Astrocyte (in vitro differentiated cells and primary cell): ENCODE results near the gene BPIFB3. TPM values are rescaled to one million over a fixed set of nuclear protein-coding genes. Genes with fewer than 3 reads are reported as not detected.
"Not testable (repeated sequence)": the region's sequence is repeated elsewhere in the genome, so short reads cannot be mapped to it uniquely, and the experiment has no call there.

Source experiments
- DNase-seq: peaks from one replicate; pipeline ENCODE4 v3.0.0-alpha.2; 2010; ENCODE audit warnings: low read depth
- FAIRE-seq: peaks from 2 replicates; lab custom pipeline; 2011; peaks lifted over from hg19 to GRCh38; lab: Jason Lieb, UNC
- H2AFZ ChIP-seq: 2 replicates; pipeline ENCODE4 v1.6.0; 2012; ENCODE audit warnings: low read depth, low read length, inconsistent platforms
- H3K27ac ChIP-seq: 2 replicates; pipeline ENCODE4 v1.5.1; 2011; ENCODE audit warnings: low read depth, low read length, inconsistent platforms
- H3K27me3 ChIP-seq: 2 replicates; pipeline ENCODE4 v1.6.0; 2011; ENCODE audit warnings: low read length, inconsistent platforms; ENCODE audit not compliant: insufficient read depth
- H3K36me3 ChIP-seq: 2 replicates; pipeline ENCODE4 v1.5.1; 2011; ENCODE audit warnings: low read length, inconsistent platforms; ENCODE audit not compliant: insufficient read depth
- H3K4me1 ChIP-seq: 2 replicates; pipeline ENCODE4 v1.5.1; 2011; ENCODE audit warnings: low read length, inconsistent platforms; ENCODE audit not compliant: insufficient read depth
- H3K4me2 ChIP-seq: 2 replicates; pipeline ENCODE4 v1.6.0; 2012; ENCODE audit warnings: low read length, inconsistent platforms
- H3K4me3 ChIP-seq: 2 replicates; pipeline ENCODE4 v1.5.1; 2011; ENCODE audit warnings: low read depth, mild to moderate bottlenecking, low read length, inconsistent platforms; ENCODE audit not compliant: insufficient read depth
- H3K79me2 ChIP-seq: 2 replicates; pipeline ENCODE4 v1.6.0; 2012; ENCODE audit warnings: mild to moderate bottlenecking, low read length, inconsistent platforms; ENCODE audit not compliant: insufficient read depth
- H3K9ac ChIP-seq: 2 replicates; pipeline ENCODE4 v1.6.0; 2012; ENCODE audit warnings: mild to moderate bottlenecking, low read length, inconsistent platforms
- H3K9me3 ChIP-seq: 2 replicates; pipeline ENCODE4 v1.5.1; 2012; ENCODE audit warnings: low read depth, mild to moderate bottlenecking, low read length, inconsistent platforms; ENCODE audit not compliant: insufficient read depth
- H4K20me1 ChIP-seq: 2 replicates; pipeline ENCODE4 v1.6.0; 2012; ENCODE audit warnings: low read length, inconsistent platforms; ENCODE audit not compliant: insufficient read depth
- H3K27ac Mint-ChIP-seq: one replicate; pipeline ENCODE4 v1.8.0; 2021; ENCODE audit warnings: mild to moderate bottlenecking, mixed read lengths; ENCODE audit not compliant: unreplicated experiment
- H3K27me3 Mint-ChIP-seq: one replicate; pipeline ENCODE4 v1.8.0; 2021; ENCODE audit warnings: low read depth, mixed read lengths; ENCODE audit not compliant: unreplicated experiment
- H3K36me3 Mint-ChIP-seq: one replicate; pipeline ENCODE4 v1.8.0; 2021; ENCODE audit warnings: low read depth, mixed read lengths; ENCODE audit not compliant: unreplicated experiment
- H3K4me1 Mint-ChIP-seq: one replicate; pipeline ENCODE4 v1.8.0; 2021; ENCODE audit warnings: low read depth, mixed read lengths; ENCODE audit not compliant: unreplicated experiment
- H3K4me3 Mint-ChIP-seq: one replicate; pipeline ENCODE4 v1.8.0; 2021; ENCODE audit warnings: mild to moderate bottlenecking, moderate library complexity, mixed read lengths; ENCODE audit not compliant: unreplicated experiment
- H3K9me3 Mint-ChIP-seq: one replicate; pipeline ENCODE4 v1.8.0; 2021; ENCODE audit warnings: mild to moderate bottlenecking, mixed read lengths; ENCODE audit not compliant: unreplicated experiment
- EZH2 ChIP-seq: IDR thresholded peaks from 2 replicates; pipeline ENCODE4 v1.6.1; 2012; ENCODE audit warnings: mild to moderate bottlenecking, low read length, inconsistent platforms; ENCODE audit not compliant: insufficient read depth
- total RNA-seq: library from RNA; stranded (reverse); gene quantifications from 2 replicates; pipeline ENCODE4 v1.2.1, GENCODE V29; 2021
- TF ChIP-seq, protein P1 (sequence below): IDR thresholded peaks from 2 replicates; pipeline ENCODE4 v1.5.1; 2011; ENCODE audit warnings: low read depth, mild to moderate bottlenecking, inconsistent platforms, low read length, moderate library complexity; ENCODE audit not compliant: insufficient read depth

BPIFB3 gene
- total RNA-seq, 1 donor from 2014 or later: not detected

DNA sequence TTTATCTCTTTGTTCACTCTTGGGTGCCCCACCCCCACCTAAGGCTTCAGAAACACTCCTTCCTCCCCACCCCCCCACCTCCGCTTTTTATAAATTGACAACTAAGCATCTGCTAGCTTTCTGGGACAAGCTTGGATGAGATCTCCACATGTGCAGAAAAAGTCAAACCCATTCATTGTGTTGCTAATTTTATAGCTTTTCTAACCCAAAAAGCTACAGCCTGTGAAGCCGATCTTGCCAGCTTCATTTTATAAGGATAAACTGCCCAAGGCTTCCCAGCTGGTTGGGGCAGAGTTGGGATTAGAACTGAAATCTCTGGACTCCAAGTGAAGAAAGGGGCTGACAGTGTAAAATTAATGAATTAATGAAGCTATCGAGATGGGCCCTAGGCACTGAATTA is 49.9 kb downstream of the BPIFB3 start:
- Mint-ChIP-seq H3K27ac (no peak overlapping the region), H3K27me3 (peaks cover 42% of the 10 kb centered on the region), H3K36me3 (no peaks in the 10 kb centered on the region), H3K9me3 (no peaks in the 10 kb centered on the region), H3K4me3 (no peak overlapping the region), H3K4me1 (no peaks in the 10 kb centered on the region)
- no peak overlapping the region for H2AFZ ChIP-seq
- no peak overlapping the region for H3K27ac ChIP-seq
- DNase-seq (no peak), FAIRE-seq (no peak)
- H3K36me3 ChIP-seq: no peaks in the 10 kb centered on the region
- peaks cover 2% of the 10 kb centered on the region for H3K27me3 ChIP-seq
- TF ChIP-seq EZH2: no peak
- TF ChIP-seq, protein P1, sequence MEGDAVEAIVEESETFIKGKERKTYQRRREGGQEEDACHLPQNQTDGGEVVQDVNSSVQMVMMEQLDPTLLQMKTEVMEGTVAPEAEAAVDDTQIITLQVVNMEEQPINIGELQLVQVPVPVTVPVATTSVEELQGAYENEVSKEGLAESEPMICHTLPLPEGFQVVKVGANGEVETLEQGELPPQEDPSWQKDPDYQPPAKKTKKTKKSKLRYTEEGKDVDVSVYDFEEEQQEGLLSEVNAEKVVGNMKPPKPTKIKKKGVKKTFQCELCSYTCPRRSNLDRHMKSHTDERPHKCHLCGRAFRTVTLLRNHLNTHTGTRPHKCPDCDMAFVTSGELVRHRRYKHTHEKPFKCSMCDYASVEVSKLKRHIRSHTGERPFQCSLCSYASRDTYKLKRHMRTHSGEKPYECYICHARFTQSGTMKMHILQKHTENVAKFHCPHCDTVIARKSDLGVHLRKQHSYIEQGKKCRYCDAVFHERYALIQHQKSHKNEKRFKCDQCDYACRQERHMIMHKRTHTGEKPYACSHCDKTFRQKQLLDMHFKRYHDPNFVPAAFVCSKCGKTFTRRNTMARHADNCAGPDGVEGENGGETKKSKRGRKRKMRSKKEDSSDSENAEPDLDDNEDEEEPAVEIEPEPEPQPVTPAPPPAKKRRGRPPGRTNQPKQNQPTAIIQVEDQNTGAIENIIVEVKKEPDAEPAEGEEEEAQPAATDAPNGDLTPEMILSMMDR: no peak
- no peak overlapping the region for H3K4me3 ChIP-seq
- no peaks in the 10 kb centered on the region for H3K79me2 ChIP-seq
- H3K4me2 ChIP-seq: no peak overlapping the region
- H3K9ac ChIP-seq: no peak overlapping the region
- H3K9me3 ChIP-seq: no peaks in the 10 kb centered on the region
- no peaks in the 10 kb centered on the region for H3K4me1 ChIP-seq
- no peaks in the 10 kb centered on the region for H4K20me1 ChIP-seq

DNA sequence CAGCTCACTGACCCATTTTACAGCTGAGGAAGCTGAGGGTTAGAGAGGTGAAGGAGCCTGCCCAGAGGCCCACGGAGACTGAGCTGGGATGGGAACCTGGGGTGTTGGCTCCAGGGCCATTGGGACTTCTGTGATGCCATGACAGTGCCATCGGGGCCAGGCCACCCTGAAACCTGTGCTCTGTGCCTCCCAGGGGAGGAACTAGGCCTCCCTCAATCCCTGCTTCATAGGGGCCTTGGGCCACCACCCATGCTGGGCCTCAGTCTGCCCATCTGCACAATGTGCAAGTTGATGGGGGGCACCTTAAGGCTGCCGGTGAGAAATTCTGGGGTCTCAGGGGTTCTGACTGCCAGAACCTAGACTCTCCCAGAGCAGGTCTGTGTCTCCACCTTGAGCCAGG is 50.6 kb downstream of the BPIFB3 start:
- H3K27me3 Mint-ChIP-seq: peaks cover 42% of the 10 kb centered on the region
- no peak overlapping the region for H3K9ac ChIP-seq
- H4K20me1 ChIP-seq: no peaks in the 10 kb centered on the region
- FAIRE-seq (no peak), DNase-seq (no peak)
- H3K27ac ChIP-seq: no peak overlapping the region
- H3K36me3 ChIP-seq: no peaks in the 10 kb centered on the region
- H3K36me3 Mint-ChIP-seq: no peaks in the 10 kb centered on the region
- H3K4me3 ChIP-seq: no peak overlapping the region
- H3K9me3 ChIP-seq: no peaks in the 10 kb centered on the region
- H2AFZ ChIP-seq: no peak overlapping the region
- no peaks in the 10 kb centered on the region for H3K9me3 Mint-ChIP-seq
- H3K4me1 Mint-ChIP-seq: no peaks in the 10 kb centered on the region
- H3K4me1 ChIP-seq: no peaks in the 10 kb centered on the region
- H3K4me3 Mint-ChIP-seq: no peak overlapping the region
- TF ChIP-seq, protein P1: no peak
- TF ChIP-seq EZH2: no peak
- no peak overlapping the region for H3K27ac Mint-ChIP-seq
- no peak overlapping the region for H3K4me2 ChIP-seq
- peaks cover 2% of the 10 kb centered on the region for H3K27me3 ChIP-seq
- no peaks in the 10 kb centered on the region for H3K79me2 ChIP-seq

DNA sequence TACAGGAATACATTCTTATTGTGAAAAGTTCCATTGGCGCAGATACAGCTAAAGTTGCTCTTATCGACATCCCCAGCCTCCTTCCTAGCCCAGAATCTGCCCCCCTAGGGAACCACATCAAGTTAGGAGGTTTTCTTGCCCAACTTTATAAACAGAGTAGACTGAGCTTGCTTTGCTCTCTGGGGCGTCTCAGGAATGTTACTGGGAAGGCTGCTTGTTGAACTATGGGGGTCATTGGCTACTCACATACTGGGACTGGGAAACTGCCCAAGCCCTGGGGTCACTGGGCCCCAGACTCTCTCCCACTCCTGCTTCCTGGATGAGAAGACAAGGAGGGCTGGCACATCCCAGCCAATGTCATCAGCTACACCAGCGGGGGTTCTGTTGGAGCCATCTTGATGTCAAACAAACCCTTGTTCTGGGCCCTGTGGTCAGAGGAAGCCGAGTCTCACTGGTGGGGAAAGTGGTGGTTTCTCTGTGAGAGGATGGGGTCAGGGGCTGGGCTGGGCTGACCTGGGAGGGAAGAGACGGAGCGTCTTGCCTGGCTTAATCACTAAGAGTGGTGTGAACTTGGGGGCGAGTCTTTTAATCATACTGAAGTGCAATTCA is 51.7 kb downstream of the BPIFB3 start:
- H3K27ac Mint-ChIP-seq: no peak overlapping the region
- H3K9me3 Mint-ChIP-seq: no peaks in the 10 kb centered on the region
- Histone ChIP-seq H3K36me3 (no peaks in the 10 kb centered on the region), H3K4me2 (no peak overlapping the region), H3K4me1 (no peaks in the 10 kb centered on the region), H3K27ac (no peak overlapping the region), H3K9me3 (no peaks in the 10 kb centered on the region), H2AFZ (no peak overlapping the region), H3K79me2 (no peaks in the 10 kb centered on the region), H4K20me1 (no peaks in the 10 kb centered on the region), H3K4me3 (no peak overlapping the region), H3K27me3 (no peaks in the 10 kb centered on the region), H3K9ac (no peak overlapping the region)
- H3K36me3 Mint-ChIP-seq: no peaks in the 10 kb centered on the region
- no peak for DNase-seq
- FAIRE-seq: no peak
- no peaks in the 10 kb centered on the region for H3K4me1 Mint-ChIP-seq
- TF ChIP-seq EZH2: no peak
- TF ChIP-seq, protein P1: no peak
- peaks cover 31% of the 10 kb centered on the region for H3K27me3 Mint-ChIP-seq
- no peak overlapping the region for H3K4me3 Mint-ChIP-seq

DNA sequence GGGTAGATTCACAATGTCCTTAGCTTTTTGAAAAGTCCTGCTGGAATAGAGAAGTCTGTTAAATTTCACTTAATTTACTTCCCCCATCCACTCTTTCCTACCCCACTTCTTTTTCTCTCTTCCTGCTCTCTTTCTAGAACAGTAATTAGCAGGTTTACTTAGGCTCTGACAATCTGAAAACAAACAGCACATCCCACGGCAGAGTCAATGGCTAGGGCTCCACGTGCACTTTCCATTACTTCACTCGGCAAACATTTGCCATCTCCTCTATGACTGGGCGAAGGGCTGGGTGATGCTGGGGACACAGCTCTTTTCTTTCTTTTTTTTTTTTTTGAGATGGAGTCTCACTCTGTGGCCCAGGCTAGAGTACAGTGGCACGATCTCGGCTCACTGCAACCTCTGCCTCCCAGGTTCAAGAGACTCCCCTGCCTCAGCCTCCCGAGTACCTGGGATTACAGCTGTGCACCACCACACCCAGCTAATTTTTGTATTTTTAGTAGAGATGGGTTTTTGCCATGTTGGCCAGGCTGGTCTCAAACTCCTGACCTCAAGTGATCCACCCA is 52.4 kb downstream of the BPIFB3 start:
- H3K36me3 Mint-ChIP-seq, H2AFZ ChIP-seq, H3K36me3 ChIP-seq, H3K27ac Mint-ChIP-seq, H3K27me3 ChIP-seq, H3K9me3 Mint-ChIP-seq, H4K20me1 ChIP-seq, H3K4me1 Mint-ChIP-seq, FAIRE-seq, H3K9ac ChIP-seq, DNase-seq, H3K4me3 Mint-ChIP-seq, H3K79me2 ChIP-seq, H3K4me1 ChIP-seq, H3K9me3 ChIP-seq, H3K27ac ChIP-seq, H3K4me3 ChIP-seq, H3K4me2 ChIP-seq: not testable (repeated sequence)
- H3K27me3 Mint-ChIP-seq: peaks cover 25% of the 10 kb centered on the region
